Bone marrow (tissue), 2 donors: ENCODE results near the gene SAMD4B.
"Not testable (repeated sequence)": the region's sequence is repeated elsewhere in the genome, so short reads cannot be mapped to it uniquely, and the experiment has no call there.

ENCODE experiments used
- DNase-seq, 2 donors: peaks; one replicate each; lab custom pipeline; 2025; lab: John Stamatoyannopoulos, UW

The SAMD4B gene

DNA sequence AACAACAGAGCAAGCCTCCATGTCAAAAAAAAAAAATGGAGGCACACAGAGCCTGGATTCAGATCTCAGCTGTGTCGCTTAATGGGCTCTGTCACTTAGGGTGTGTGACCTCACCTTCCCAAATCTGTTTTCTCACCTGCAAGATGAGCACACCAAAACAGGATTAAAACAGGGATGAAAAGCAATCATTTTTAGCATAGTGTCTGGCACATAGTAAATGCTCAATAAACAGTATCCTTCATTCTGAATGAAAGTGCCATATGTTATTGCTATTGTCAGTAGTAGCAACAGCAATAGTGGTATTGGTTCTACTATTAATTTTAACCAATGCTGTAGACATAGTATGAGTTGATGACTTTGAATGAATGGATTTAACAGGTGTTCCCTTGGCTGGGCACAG, 23.3 kb downstream of the SAMD4B start:
- no peak for DNase-seq

DNA sequence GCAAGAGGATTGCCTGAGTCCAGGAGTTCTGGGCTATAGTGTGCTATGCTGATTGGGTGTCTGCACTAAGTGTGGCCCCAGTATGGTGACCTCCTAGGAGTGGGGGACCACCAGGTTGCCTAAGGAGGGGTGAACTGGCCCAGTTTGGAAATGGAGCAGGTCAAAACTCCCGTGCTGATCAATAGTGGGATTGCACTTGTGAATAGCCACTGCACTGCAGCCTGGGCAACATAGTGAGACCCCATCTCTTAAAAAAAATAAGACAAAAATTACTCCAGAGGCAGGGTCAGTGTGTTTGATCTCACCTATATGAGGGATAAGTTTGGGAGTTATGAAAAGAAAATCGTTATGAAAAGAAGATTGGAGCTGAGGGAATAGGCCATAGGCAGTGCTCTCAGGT, 27.0 kb downstream of the SAMD4B start:
- DNase-seq, result no peak

DNA sequence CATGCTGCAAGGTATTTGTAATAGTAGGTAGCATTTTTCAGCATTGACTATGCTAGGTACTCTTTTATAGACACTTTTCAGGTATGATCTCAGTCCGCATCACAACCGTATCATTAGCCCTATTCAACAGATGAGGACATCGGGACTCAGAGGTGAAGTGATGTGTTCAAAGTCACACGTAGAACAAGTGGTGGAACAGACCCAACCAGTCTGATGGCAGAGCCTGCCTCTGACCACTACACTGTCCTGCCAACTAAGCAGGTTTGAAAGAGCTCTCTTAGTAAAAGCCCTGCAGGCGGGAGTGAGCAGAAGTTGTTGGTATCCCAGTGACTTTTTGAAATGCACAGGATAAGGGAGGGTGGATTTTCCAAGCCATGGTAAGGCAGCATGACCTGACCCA, 28.5 kb downstream of the SAMD4B start:
- DNase-seq, result no peak

DNA sequence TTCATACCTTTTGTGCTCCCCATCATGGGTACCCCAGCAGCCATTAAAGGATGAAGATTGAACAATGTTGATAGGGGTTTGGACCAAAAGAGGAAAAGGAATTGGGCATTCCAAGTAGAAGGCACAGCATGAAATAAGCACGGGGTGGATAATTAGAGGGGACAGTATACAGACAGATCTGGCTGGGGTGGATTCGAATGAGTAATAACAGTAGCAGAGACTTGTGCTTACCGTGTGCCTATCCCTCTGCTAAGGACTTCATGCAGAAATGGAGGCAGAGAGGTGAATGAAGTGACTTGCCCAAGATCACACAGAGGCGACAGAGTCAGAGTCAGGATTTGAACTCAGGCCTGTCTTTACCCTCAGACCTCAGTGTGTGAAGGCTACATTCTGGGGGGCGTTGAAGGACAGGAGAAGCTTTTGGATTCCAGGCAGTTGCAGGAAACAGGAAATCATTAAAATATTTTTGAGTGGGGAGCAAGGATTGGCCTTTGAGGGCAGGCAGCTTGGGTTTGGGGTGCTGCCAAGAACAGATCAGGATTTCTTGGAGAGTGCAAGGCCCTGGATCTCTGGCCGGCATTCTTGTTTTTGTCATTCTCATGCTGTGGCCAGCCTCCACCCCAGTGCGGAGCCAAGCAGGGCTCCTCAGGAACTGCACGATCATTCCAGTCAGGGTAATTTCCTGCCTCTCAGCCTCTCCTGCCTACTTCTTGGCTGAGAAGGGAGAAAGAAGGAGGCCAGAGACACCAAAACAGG, 30.0 kb downstream of the SAMD4B start:
- no peak for DNase-seq

DNA sequence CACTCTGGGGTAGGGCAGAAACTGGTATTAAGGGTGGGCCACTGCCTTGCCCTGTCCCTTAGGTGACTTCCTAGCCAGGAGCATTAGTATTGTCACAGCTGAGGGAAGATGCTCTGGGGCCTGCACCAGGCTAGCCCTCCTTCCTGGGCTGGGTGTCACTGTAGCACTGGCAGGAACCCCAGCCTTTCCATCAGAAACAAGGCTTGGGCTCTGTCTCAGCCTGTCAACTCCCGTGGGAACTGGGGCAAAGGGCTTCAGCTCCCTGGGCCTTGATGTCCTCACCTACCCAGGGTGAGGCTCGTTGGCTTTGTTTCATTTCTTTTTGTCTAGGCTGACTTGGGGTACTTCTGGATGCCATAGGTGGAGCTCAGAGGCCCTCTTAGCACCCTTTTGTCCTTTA, 30.7 kb downstream of the SAMD4B start:
- DNase-seq, result no peak

DNA sequence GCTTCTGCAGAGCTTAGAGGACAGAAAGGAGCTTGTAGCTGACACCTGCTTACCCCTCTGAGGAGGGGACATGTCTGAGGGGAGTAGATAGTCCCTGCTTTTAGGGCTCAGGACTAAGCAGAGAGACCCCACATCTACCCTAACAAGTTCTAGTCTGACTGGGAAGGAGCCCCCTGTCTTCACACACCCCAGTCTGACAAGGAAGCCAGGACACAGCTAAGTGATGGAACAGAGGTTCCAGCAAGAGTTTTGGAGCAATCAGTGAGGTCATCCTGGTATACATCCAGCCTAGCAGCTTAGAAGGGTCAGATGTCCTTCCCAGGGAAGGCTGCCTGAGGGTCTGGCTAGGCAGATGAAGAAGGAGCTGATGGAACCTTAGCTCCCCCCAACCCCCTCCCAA, 33.7 kb downstream of the SAMD4B start:
- DNase-seq, result no peak

DNA sequence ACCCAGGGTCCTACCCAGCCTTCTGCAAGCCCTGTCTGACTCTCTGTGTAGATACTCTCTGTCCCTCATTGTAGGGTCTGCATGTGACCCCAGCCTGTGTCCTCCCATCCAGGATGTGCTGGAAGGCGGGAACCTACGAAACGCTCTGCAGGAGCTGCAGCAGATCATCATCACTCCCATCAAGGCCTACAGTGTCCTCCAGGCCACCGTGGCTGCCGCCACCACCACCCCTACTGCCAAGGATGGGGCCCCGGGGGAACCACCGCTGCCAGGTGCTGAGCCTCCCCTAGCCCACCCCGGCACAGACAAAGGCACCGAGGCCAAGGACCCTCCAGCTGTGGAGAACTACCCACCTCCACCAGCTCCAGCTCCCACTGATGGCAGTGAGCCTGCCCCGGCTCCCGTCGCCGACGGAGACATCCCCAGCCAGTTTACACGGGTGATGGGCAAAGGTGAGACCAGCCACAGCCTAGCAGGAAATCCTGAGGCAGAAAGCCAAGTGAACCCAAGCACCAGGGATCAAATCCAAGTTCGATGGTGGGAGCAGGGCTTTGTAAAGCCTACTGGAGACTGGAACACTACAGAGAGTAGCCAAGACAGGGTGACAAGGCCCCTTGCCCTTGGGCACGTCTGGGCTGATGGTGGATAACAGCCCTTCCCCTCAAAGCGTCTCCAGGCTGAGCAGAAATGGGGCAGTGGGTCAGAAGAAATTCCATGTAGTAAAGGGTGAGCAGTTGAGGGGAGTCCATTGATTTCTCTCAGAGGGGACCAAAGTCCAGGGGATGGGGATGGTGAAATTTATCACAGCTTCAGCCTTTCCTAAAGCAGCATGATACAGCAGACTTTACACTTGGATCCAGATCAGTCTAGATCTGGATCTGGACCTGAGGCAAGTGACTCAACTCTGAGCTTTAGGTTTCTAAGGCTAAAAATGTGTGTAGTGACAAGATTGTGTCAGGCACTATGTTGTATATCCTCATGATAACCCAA, 35.4 kb downstream of the SAMD4B start:
- DNase-seq, result no peak

DNA sequence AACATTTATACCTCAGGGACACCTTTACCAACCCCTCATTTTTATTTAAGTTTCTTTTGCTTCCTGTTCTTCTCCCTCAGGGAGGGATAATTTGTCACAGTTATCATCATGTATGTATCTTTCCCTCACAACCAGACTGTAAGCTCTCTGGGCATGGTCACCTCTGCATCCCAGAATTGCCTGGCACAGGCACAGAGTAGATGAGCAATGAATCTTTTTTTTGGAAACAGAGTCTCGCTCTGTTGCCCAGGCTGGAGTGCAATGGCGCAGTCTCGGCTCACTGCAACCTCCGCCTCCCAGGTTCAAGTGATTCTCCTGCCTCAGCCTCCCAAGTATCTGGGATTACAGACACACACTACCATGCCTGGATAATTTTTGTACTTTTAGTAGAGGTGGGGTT, 37.1 kb downstream of the SAMD4B start:
- not testable (repeated sequence) for DNase-seq

DNA sequence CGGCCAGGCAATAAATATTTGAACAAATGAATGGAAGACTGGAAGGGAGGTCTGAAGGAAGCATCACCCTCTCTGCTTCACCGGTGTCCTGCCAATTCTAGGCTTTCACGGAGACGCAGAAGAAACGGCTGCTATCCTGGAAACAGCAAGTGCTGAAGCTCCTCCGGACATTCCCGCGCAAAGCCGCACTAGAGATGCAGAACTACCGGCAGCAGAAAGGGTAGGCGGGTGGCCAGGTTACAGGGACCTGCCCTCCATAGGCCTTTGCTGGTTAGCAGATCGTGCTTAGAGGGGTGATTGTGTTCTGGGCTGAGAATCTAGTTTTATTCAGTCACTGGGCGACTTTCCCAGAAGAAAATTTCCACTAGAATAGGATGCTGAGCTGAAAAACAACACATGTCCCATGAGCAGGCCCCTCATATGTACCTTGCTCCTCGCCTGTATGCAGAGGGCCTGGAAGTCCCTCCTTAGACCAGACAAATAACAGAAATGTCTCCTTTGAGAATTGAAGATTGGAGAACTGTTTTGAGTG, 37.7 kb downstream of the SAMD4B start:
- no peak for DNase-seq

DNA sequence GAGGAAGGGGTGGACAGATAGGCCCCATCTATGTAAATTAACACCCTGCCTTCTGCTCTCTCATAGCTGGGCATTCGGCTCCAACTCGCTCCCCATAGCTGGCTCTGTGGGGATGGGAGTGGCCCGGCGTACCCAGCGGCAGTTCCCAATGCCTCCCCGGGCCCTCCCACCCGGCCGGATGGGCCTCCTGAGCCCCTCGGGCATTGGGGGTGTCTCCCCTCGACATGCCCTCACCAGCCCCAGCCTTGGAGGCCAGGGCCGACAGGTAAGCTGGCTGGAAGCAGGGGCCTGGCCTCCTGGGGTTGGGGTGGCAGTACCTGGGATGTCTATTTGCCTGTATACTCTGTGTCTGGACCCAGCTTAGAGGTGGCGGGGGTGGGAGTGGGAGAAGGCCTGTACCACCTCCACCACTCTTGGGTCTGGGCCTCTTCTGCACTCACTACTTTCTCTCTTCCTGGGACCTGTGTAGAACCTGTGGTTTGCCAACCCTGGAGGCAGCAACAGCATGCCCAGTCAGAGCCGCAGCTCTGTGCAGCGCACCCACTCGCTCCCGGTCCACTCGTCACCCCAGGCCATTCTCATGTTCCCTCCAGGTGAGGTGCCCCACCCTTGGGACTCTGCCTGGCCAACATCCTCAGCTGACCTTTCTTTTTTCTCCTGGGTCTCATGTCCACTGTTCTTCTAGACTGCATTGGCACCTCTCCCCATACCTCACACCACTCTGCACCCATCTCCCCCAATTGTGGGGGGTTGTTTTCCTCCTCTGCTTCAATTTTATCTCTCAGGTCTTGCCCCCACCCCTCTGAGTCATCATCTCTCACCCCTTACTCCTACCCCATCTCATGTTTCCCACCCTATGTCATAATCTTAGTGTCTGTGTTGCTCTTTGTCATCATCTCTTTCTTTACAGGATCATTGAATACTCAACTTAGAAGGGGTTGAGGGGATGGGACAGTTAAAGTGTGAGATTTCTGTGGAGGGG, 38.6 kb downstream of the SAMD4B start:
- DNase-seq, result no peak

DNA sequence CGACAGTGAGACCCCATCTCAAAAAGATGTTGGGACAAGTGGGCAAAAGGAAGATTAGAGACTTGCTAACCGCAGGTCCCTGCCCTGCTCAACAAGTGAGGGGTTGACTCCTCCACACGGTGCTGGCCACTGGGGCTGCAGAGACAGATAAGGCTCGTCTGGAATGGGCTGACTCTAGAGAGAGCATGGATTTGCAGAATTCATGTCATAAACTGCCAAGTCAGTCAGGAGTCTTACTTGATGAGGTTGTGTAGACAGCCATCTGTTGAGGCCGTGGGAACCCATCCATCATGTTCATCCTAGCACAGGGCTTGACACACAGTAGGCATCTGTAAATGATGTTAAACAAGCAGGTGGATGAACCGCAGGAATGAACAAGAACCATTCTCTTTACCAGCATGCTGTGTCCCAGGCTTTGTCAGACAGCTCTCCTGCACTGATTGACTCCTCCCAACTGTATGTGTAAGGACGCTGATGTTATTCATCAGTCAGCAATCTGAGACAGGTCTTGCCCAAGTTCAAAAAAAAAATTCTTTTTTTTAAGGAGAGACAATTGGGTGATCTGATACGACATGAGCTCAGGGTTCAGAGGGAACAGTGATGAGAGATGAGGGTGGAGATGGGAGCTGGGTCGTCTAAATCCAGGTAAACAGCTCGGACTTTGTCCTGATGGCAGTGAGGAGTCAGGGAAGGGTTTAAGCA, 39.8 kb downstream of the SAMD4B start:
- no peak for DNase-seq

DNA sequence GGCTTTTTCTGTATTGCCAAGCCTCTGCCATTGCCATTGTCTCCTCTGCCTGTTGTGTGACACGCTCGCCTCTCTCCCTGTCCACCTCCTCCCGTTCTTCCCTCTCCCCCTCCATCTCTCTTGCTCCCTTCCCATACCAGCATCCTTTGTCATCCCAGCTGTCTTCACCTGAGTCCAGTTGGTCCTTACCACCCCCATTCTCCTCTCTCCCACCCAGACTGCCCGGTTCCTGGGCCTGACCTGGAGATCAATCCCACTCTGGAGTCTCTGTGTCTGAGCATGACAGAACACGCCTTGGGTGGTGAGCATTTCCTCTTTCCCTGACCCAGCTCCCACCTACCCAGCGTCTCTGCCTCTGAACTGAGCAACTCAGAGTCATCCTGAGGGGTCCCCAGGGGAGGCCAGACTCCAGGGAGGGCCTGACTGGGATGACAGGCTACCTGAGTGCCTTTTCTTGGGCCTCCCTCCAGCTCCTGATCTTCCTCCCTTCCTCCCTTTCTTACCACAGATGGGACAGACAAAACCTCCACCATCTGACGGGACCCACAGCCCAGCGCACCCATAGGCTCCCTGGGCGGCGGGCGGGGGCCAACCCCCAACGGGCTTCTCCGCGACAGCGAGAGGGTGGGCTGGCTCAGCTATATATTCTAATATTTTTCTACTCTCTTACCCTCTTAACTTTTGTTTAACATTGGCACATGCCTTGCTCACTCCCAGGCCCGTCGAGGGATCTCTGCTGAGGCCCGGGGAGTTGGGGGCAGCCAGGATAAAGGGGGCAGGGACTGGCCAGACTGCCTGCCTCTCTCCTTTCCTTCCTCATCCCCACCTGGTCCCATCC, 41.0 kb downstream of the SAMD4B start:
- DNase-seq, result no peak

DNA sequence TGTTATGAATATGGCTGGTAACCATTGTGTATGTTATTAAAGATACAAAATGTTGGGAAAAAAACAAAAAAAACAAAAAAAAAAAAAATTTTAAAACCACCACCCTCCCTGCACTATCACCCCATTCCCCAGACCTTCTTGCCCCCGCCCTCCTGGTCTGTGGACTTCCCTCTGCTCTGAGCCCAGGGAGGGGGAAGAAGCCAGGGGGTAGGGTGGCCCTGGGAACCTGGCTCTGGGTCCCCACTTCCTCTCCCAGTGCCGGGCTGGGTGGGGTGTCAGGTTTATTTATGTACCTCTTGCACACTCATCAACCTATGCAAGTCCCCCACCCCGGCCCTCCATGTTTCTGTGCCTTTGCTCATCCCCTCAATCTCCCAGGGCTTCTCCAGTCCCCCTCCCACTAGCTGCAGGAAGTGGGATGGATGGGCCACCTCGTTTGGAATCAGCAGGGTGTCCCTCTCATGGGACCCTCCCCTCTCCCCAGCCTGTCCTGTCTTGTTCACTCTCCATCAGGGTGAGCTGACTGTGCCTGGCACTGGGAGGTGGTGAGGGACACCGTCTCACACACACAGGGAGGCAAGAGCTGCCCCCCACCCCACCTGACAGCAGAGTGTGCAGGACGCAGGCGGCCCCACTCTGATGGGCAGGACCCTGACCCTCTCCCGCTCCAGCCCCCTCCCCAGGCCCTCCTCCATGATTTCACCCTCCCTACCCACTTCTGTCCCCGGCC, 42.8 kb downstream of the SAMD4B start:
- no peak for DNase-seq

DNA sequence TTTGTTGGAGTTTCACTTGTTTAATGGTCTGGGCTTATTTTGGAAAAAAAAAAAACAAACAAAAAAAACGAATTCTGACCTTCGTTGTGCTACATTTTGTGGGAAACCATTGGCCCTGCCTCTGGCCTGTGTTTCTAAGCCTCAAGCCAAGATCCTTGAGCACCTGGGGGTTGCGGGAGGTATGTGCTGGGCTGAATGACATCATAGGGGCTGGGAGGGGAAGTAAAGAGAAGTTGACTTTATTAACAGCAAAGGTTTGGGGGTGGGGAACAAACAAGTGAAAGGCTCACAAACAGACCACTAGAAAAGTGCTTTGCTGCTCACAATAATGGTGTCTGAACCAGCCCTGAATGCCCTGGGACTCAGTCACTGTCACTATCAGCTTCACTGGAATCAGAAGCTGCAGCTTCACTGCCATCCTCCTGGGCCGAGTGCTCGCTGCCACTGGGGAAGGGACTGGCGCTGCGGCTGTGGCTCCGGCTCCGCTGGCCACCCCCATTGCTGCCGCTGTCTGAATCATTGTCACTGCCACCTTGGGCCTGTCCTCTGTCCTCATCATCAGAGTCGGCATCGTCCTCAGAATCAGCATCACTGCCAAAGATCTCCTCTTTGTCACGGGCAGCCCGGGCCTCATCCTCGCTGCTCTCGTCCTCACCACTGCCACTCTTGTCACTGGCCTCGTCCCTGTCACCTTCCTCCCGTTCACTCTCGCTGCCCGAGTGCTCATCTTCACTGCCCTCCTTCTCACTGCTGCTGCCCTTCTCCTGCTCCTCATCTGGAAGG, 43.6 kb downstream of the SAMD4B start:
- DNase-seq, result no peak

DNA sequence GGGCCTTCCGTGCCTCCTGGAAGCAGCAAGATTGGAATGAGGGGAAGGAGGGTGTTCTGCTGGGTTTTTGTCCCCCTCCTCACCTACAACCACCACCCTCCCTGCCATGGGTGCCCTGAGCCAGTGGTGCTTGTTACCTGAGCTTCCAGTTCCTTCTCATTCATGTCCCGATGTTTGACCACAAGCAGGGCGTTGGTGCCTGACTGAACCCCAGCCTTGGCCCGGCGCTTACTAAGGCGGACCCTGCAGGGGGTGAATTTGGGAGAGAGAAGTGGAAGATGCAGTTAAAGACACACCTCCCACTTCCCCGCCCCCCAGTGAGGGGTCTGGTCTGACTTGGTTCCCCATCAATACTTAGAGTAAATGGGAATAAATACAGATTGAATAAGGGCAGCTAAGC, 44.3 kb downstream of the SAMD4B start:
- no peak for DNase-seq

DNA sequence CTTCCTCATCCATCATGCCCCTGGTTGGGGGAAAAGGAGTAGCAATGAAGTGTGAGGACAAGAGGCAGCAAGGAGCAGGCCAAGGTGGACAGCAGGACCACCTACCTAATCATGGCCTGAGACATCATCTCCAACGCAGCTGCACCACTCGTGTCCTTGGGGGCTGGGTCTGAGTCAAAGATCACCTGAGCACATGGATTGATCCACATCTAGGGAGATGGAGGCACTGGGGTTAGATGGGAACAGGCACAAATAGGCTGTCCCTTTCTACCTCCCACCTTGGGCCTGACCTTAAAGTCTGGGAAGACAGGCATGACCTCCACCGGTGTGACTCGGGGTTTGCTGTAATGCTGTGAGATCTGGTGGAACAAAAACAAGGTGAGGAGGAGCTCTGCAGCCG, 46.4 kb downstream of the SAMD4B start:
- DNase-seq, result no peak

DNA sequence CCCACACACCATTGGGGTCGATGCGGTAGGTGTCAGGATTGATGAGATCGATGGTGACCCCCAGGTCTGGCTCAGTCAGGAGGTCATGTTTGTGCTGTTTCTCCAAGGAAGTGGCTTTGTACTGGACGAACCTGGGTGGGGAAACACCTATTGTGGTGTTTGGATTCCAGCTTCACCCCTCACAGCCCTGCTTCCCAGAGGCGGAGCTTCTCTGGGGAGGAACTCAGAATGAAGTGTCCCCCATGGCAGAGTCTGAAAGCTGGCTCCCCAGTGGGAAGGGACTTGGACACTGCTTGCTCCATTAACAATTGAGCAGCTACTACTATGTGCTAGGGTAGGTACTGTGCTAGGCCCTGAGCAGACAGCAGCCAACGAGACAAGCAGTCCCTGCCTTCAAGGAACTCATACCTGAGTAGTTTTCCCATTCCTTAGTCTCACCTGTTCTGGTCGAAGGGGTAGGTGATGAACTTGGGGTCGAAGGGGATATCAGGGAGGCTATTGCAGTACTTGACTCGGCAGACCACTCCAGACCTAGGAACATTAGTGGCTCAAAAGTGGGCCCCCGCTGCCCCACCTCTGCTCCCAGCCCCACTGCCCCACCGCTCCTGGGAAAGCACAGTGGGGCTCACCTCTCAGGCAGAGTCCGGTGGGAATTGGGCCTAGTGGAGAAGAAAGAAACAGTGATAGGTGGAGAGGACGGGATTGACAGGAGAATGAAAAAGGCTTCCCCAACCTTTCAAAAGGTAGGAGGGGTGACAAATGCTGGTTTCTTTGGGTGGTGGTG, 47.6 kb downstream of the SAMD4B start:
- no peak for DNase-seq

DNA sequence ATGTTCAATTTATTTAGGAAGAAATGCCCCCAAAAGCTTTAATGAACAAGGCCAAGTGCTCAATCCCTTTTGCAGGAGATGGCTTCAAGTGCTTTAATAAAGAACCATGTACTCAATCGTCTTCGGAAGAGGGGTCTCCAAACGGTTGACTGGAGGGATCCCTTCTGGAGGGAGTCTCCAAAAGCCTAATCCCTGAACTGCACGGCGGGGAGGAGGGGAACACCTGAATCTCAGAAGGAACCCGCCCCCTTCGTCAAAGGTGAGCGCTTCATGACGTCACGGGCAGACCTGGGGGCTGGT, 48.2 kb downstream of the SAMD4B start:
- DNase-seq, result no peak
